Kidney epithelial cell (primary cell): ENCODE data around the gene ADAM12. TPM values are rescaled to one million over a fixed set of nuclear protein-coding genes. Genes with fewer than 3 reads are reported as not detected.

Source experiments
- DNase-seq: peaks from one replicate; pipeline ENCODE4 v3.0.0-alpha.2; 2010; ENCODE audit warnings: low read depth
- H3K27me3 ChIP-seq: 2 replicates; pipeline ENCODE4 v1.6.0; 2011; ENCODE audit warnings: low read length; ENCODE audit not compliant: control insufficient read depth, insufficient read depth
- H3K36me3 ChIP-seq: 2 replicates; pipeline ENCODE4 v1.5.1; 2011; ENCODE audit warnings: low read length; ENCODE audit not compliant: control insufficient read depth, insufficient read depth
- H3K4me3 ChIP-seq: 2 replicates; pipeline ENCODE4 v1.5.1; 2011; ENCODE audit warnings: low read depth, mild to moderate bottlenecking, control low read depth, low read length
- CTCF ChIP-seq: IDR thresholded peaks from 2 replicates; pipeline ENCODE4 v1.5.1; 2011; ENCODE audit warnings: mild to moderate bottlenecking, moderate library complexity, low read length, control low read depth, inconsistent platforms; ENCODE audit not compliant: insufficient read depth, poor library complexity, severe bottlenecking
- total RNA-seq: library from RNA; depleted of rRNA; stranded (reverse); fragments of >200 nt; gene quantifications from 2 replicates; pipeline ENCODE4 v1.2.3, GENCODE V29; 2015

Gene ADAM12
- total RNA-seq, 1 donor from 2014 or later: 21.9 TPM

GRCh38 chr10:126223512-126224067 is 164.7 kb downstream of the ADAM12 start:
- DNase-seq: no peak
- TF ChIP-seq CTCF: no peak
- Histone ChIP-seq H3K4me3 (no peak overlapping the region), H3K27me3 (no peaks in the 10 kb centered on the region), H3K36me3 (no peaks in the 10 kb centered on the region)

GRCh38 chr10:126222736-126223511 is 165.4 kb downstream of the ADAM12 start:
- DNase-seq: no peak
- no peak for TF ChIP-seq CTCF
- no peaks in the 10 kb centered on the region for H3K27me3 ChIP-seq
- no peaks in the 10 kb centered on the region for H3K36me3 ChIP-seq
- no peak overlapping the region for H3K4me3 ChIP-seq

- H3K36me3 ChIP-seq: no peaks in the 10 kb centered on the region
- DNase-seq: no peak
- H3K27me3 ChIP-seq: no peaks in the 10 kb centered on the region
- TF ChIP-seq CTCF: no peak
- no peak overlapping the region for H3K4me3 ChIP-seq
Observed at GRCh38 chr10:126221874-126222273, 166.4 kb downstream of the ADAM12 start.

GRCh38 chr10:126218778-126219649 is 169.3 kb downstream of the ADAM12 start:
- no peak for DNase-seq
- no peak for TF ChIP-seq CTCF

GRCh38 chr10:126218174-126218573 is 170.1 kb downstream of the ADAM12 start:
- H3K36me3 ChIP-seq: no peaks in the 10 kb centered on the region
- H3K27me3 ChIP-seq: no peaks in the 10 kb centered on the region
- no peak for TF ChIP-seq CTCF
- H3K4me3 ChIP-seq: no peak overlapping the region
- DNase-seq: no peak

More at GRCh38 chr10:126218778-126219649, 169.3 kb downstream of the ADAM12 start:
- Histone ChIP-seq H3K4me3 (no peak overlapping the region), H3K27me3 (no peaks in the 10 kb centered on the region), H3K36me3 (no peaks in the 10 kb centered on the region)
